Fibroblast of the conjunctiva (primary cell): ENCODE results near the gene VEZT.
"Not testable (repeated sequence)": the region's sequence is repeated elsewhere in the genome, so short reads cannot be mapped to it uniquely, and the experiment has no call there.

Experiments used
- DNase-seq: peaks from one replicate; pipeline ENCODE4 v3.0.0-alpha.2; 2010; ENCODE audit warnings: low read depth

Gene VEZT

GRCh38 chr12:95319694-95320331 is 102.2 kb downstream of the VEZT start:
- DNase-seq, result no peak

DNA sequence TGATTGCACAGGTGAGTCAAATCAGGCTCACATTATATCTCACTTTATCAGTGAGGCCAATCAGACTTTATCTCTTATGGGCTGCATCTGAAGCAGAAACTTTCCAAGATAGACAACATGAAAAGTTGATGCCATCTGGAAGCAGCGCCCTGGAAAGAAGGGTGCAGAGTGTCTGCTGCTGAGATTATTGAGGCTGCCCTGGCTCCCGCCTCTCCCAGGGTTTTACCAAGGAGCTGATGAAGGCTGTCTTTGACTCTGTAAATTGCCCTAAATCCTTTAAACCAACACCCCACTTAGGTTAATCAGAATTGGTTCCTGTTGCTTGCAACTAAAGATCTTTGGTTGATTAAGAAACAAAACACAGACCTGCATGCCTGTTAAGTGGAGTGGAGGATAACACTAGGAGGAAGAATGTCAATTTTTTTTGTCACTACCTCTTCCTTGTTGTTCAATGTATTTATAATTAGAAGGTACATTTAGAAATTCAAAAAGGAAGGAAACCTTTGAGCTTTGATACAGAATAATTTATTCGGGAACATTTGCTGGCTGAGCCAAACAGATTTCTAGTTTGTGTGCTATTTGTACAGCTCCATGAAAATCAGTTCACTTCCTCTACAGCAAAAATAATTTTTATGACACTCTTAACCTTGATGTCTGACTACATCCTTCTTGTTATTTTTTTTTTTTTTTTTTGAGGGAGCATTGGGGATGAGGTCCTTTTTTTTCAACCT is 104.1 kb downstream of the VEZT start:
- DNase-seq, result no peak

DNA sequence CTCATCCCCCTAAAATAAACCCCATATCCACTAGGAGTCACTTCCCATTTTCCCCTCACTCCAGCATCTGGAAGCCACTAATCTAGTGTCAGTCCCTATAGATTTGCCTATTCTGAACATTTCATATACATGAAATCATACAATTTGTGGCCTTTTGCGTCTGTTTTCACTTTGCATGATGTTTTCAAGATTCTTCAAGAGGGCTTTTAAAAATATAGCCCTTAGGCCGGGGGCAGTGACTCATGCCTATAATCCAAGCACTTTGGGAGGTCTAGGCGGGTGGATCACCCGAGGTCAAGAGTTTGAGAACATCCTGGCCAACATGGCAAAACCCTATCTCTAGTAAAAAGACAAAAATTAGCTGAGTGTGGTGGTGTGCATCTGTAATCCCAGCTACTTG is 104.7 kb downstream of the VEZT start:
- peak; percentile 57 for DNase-seq

DNA sequence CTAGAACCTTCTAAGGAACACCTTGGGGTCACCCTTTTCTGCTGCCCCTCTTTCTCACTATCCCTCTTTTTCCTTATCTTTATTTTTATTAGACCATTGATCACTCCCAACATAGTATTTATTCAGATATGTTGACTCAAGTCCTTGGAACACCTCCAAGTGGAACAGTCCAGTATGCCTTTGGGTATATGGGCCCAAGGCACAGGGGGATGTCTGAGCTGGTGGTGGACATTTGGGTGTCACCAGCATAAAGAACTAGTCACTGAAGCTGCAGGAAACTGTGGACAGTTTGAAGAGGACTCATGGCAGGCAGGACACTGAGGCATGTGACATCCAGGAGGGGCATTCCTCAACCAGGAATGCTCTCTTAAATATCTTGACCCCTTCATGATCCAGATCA is 105.6 kb downstream of the VEZT start:
- DNase-seq, result no peak

DNA sequence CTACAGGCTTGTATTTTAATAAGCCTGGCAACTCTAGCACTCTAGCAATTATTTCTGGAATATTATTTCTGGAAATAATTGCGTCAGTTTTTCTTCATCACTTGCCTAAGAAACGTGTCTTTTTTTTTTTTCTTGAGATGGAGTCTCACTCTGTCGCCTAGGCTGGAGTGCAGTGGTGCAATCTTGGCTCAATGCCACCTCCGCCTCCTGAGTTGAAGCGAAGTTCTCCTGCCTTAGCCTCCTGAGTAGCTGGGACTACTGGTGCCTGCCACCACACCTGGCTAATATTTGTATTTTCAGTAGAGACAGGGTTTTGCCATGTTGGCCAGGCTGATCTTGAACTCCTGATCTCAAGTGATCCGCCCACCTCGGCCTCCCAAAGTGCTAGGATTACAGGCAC is 106.6 kb downstream of the VEZT start:
- DNase-seq, result not testable (repeated sequence)

GRCh38 chr12:95325501-95325900 is 107.9 kb downstream of the VEZT start:
- DNase-seq, result no peak

- DNase-seq, result no peak
Observed at GRCh38 chr12:95326445-95326844, 108.8 kb downstream of the VEZT start.

DNA sequence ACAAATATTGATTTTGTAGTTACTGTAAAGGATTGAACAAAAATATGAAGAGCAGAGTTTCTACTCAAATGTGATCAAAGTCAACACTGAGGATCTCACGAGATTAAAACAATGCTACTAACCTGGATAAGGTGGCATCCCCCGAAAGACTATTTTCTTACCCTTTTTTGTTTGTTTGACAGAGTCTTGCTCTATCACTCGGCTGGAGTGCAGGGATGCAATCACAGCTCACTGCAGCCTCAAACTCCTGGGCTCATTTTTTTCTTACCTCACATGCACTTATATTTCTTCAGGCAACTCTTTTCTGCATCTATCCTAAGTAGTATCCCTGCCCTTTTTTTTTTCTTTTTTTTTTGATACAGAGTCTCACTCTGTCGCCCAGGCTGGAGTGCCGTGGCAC is 109.2 kb downstream of the VEZT start:
- no peak for DNase-seq

DNA sequence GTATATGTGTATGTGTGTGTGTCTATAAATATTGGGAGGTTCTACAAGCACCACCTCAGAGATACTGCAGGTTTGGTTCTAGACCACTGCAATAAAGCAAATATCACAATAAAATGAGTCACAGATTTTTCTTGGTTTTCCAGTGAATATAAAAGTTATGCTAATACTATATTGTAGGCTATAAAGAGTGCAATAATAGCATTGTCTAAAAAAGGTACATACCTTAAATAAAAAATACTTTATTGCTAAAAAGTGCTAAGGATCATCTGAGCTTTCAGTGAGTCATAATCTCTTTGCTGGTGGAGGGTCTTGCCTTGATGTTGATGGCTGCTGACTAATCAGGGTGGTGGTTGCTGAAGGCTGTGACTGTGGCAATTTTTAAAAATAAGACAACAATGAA is 111.1 kb downstream of the VEZT start:
- no peak for DNase-seq

- peak; percentile 16 for DNase-seq
Observed at GRCh38 chr12:95335948-95336347, 118.3 kb downstream of the VEZT start.

DNA sequence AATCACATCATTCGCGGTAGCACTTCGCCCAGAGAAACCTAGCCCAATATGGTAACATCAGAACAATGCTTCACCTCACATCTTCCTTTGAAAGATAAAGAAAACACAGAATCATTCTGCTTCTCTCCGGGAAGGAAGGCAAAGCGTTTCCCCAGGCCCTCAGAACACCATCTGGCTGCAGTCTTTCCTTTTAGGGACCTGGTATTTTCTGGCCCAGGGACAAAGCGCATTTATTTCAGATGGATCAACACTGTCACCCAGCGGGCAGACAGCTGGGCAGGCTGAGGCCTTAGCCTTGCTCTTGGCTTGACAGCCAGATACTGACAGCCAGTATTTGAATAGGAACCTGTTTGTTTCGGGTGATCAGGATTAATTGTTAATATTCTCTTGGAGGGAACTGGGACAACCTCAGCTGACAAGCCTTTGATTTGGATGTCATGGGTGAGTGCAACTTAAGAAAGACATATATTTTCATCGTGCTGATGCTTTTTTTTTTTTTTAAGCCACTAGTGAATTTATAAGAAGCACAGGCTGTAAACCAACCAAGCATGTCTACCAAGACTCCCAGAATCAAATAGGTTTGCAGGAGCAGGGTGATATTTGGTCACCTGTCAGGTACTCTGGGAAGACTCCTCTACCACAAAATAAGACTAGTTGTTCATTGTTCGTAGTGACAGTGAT is 118.9 kb downstream of the VEZT start:
- peak; percentile 84 for DNase-seq

GRCh38 chr12:95337146-95337545 is 119.5 kb downstream of the VEZT start:
- DNase-seq, result peak; percentile 63

GRCh38 chr12:95339086-95339788 is 121.6 kb downstream of the VEZT start:
- no peak for DNase-seq

DNA sequence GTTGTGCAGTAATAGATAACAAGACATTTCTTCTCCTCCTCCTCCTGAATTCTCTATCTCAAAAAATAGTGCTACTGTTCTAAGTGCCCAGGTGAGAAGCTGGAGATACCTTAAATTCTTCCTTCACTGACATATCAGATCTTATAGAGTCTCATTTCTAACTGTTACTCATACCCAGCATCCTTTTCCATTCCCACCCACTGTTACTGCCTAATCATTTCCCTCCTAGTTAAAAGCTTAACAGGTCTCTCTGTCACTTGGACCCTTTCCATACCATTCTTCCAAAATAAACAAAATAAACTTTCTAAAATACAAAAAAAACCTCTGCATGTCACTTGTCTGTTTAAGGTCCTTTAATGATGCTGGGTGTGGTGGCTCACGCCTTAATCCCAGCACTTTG is 124.4 kb downstream of the VEZT start:
- no peak for DNase-seq

- DNase-seq, result no peak
Observed at GRCh38 chr12:95343461-95344230, 126.0 kb downstream of the VEZT start.

GRCh38 chr12:95349291-95349690 is 131.7 kb downstream of the VEZT start:
- no peak for DNase-seq

- no peak for DNase-seq
Observed at GRCh38 chr12:95351748-95352147, 134.1 kb downstream of the VEZT start.
